Activated CD8-positive, alpha-beta T cell treated with anti-CD3 and anti-CD28 coated beads for 36 hours (primary cell): ENCODE results near the gene PSD4. TPM values are rescaled to one million over a fixed set of nuclear protein-coding genes. Genes with fewer than 3 reads are reported as not detected.

ENCODE experiments used
- ATAC-seq: fragments of 200-7000 bp; cut with Tn5 transposase; one replicate; pipeline ENCODE4 v1.10.0; 2021; ENCODE audit warnings: mild to moderate bottlenecking, moderate library complexity
- CTCF ChIA-PET: fragments of 350-600 bp; sonication (Branson Sonifier 250); formaldehyde crosslinking; loops from one replicate; lab custom pipeline; 2021; ENCODE audit warnings: antibody characterized with exemption; lab: Charles Lee
- POLR2A ChIA-PET: fragments of 350-600 bp; sonication (Branson Sonifier 250); formaldehyde crosslinking; loops from one replicate; lab custom pipeline; 2021; ENCODE audit warnings: antibody characterized with exemption; lab: Charles Lee
- DNase-seq: peaks from one replicate; pipeline ENCODE4 v3.0.0-alpha.2; 2020
- H3K27ac Mint-ChIP-seq: one replicate; pipeline ENCODE4 v1.8.0; 2021; ENCODE audit warnings: mild to moderate bottlenecking, mixed read lengths
- H3K27me3 Mint-ChIP-seq: one replicate; pipeline ENCODE4 v1.8.0; 2021; ENCODE audit warnings: mixed read lengths
- H3K36me3 Mint-ChIP-seq: one replicate; pipeline ENCODE4 v1.8.0; 2021; ENCODE audit warnings: low read depth, mixed read lengths
- H3K4me1 Mint-ChIP-seq: one replicate; pipeline ENCODE4 v1.8.0; 2021; ENCODE audit warnings: low read depth, mixed read lengths
- H3K4me3 Mint-ChIP-seq: one replicate; pipeline ENCODE4 v1.8.0; 2021; ENCODE audit warnings: mild to moderate bottlenecking, moderate library complexity, mixed read lengths
- H3K9me3 Mint-ChIP-seq: one replicate; pipeline ENCODE4 v1.8.0; 2021; ENCODE audit warnings: mixed read lengths
- intact Hi-C: fragments of 100-400 bp; cut with micrococcal nuclease; formaldehyde crosslinking; loops from one replicate; pipeline ENCODE4 v1.10.0; 2022
- total RNA-seq, 2 experiments: library from RNA; stranded (reverse); gene quantifications; one replicate each; pipeline ENCODE4 v1.2.3, GENCODE V29; 2021
- TF ChIP-seq, protein P1 (sequence below): fragments of 200-600 bp; IDR thresholded peaks from one replicate; pipeline ENCODE4 v1.8.0; 2022; ENCODE audit warnings: antibody characterized with exemption, mild to moderate bottlenecking

The PSD4 gene
- total RNA-seq, 2 experiments from 2014 or later = 247 to 251 TPM

DNA sequence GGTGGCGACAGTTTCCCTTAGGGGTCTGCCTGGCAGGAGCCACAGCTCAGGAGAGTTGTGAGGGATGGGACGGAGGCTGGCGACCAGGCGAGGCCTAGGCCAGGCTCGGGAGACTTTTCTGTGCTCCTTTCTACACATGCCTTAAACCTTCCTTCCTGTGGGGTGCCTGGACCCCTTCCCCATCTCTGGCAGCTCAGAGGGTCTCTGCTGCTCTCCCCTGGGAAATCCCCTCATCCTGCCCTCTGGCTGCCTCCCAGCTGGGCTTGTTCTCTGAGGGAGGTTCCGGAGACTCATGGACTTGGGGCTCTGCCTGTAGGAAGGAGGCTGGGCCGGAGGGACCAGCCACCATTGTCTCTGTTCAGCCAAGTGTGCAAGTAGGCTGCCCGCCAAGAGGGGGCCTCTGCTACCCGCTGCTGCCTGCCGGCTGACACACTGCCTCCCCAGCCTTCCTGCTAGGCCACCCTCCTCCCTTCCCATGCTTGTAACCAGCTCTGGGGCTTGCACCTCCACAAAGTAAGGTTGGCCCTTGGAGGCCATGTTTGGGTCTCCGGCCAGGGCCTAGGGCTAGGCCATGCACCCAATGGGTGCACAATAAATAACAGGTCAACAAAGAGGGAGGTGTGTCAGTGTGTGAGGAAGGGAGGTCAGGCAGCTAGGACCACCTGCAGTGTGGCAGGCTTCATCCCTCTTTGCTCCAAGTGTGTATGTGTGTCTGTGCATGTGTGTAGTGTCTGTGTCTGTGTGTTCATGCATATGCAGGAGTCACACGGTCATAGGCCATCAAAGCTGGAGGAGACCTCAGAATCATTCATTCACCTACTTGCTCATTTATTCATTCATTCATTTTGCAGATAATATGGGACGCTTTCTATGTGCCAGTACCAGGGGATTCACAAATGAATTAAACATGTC lies 28.8 kb downstream of the PSD4 start:
- ATAC-seq = no peak
- Mint-ChIP-seq H3K27ac (peak overlapping the region; percentile 19), H3K27me3 (no peaks in the 10 kb centered on the region), H3K36me3 (peaks cover 37% of the 10 kb centered on the region), H3K9me3 (no peaks in the 10 kb centered on the region), H3K4me1 (peaks cover 16% of the 10 kb centered on the region), H3K4me3 (no peak overlapping the region)
- intact Hi-C loops = no loop called here
- POLR2A ChIA-PET = interaction anchor here (0.9 to 1.9 kb wide), 4 partner anchors 19 to 127 kb away, joined by 3 to 8 read pairs (median 4); no protein-coding TSS in a partner anchor
- CTCF ChIA-PET = interaction anchor here (1.2 to 12.4 kb wide), 12 partner anchors 9 to 188 kb away, joined by 3 to 212 read pairs (median 12); no protein-coding TSS in a partner anchor
- DNase-seq = no peak
- TF ChIP-seq, protein P1, sequence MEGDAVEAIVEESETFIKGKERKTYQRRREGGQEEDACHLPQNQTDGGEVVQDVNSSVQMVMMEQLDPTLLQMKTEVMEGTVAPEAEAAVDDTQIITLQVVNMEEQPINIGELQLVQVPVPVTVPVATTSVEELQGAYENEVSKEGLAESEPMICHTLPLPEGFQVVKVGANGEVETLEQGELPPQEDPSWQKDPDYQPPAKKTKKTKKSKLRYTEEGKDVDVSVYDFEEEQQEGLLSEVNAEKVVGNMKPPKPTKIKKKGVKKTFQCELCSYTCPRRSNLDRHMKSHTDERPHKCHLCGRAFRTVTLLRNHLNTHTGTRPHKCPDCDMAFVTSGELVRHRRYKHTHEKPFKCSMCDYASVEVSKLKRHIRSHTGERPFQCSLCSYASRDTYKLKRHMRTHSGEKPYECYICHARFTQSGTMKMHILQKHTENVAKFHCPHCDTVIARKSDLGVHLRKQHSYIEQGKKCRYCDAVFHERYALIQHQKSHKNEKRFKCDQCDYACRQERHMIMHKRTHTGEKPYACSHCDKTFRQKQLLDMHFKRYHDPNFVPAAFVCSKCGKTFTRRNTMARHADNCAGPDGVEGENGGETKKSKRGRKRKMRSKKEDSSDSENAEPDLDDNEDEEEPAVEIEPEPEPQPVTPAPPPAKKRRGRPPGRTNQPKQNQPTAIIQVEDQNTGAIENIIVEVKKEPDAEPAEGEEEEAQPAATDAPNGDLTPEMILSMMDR = no peak

DNA sequence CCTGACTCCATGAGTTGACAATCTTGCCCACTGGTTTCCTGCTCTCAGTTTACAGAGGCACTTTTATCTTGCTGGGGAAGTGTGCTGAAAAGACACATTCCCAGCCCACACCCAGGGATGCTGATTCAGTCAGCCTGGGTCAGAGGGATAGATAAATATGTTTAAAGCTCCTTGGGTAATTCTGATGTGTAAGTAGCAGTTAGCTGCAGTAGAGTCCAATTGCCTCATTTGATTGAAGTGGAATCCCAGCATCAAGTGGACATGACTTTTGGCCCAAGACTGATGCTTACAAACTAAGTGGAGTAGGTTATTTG lies 29.4 kb downstream of the PSD4 start:
- H3K4me3 Mint-ChIP-seq = no peak overlapping the region
- TF ChIP-seq, protein P1 = no peak
- H3K27ac Mint-ChIP-seq = peak overlapping the region; percentile 19
- peaks cover 32% of the 10 kb centered on the region for H3K36me3 Mint-ChIP-seq
- DNase-seq (no peak), ATAC-seq (no peak)
- CTCF ChIA-PET = interaction anchor here (1.3 to 12.4 kb wide), 12 partner anchors 9 to 187 kb away, joined by 3 to 212 read pairs (median 9); no protein-coding TSS in a partner anchor
- H3K27me3 Mint-ChIP-seq = no peaks in the 10 kb centered on the region
- intact Hi-C loops = no loop called here
- peaks cover 16% of the 10 kb centered on the region for H3K4me1 Mint-ChIP-seq
- no peaks in the 10 kb centered on the region for H3K9me3 Mint-ChIP-seq
- POLR2A ChIA-PET = interaction anchor here (1.4 to 3.6 kb wide), 3 partner anchors 14 to 128 kb away, joined by 3 to 14 read pairs (median 6); no protein-coding TSS in a partner anchor

DNA sequence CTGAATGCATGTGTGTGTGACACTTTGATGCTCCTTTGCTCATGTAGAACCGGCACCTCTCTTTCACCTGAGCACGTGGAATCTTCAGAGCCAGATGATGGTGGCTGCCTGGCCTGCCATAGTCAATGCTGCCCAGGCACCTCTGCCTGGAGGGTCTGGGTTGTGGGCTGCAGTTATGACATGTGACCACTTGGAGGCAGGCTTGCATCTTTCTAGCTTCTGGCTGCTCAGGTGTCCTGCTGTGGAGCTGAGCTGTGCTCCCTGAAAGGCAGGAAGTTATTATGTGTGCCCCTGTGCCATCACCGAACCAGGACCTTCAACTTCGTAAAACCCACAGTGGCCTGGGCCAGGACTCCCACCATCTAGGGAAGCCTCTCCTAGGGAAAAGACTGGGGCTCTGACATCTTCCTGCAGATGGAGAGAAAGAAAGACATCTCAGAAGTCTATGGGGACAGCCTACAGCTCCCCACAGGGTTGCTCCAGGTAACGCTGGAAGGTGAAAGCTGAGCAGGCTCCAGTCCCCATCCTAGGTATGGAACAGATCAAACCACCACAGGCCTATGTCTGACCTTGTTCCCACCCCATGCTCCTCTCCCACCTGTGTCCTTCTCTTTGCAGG lies 30.2 kb downstream of the PSD4 start:
- Mint-ChIP-seq H3K27me3 (no peaks in the 10 kb centered on the region), H3K27ac (peak overlapping the region; percentile 77), H3K9me3 (no peaks in the 10 kb centered on the region), H3K36me3 (peaks cover 29% of the 10 kb centered on the region), H3K4me3 (no peak overlapping the region), H3K4me1 (peaks cover 16% of the 10 kb centered on the region)
- ChIA-PET CTCF (interaction anchor here (0.7 to 12.4 kb wide), 34 partner anchors 9 to 186 kb away, joined by 3 to 212 read pairs (median 4); partner anchors contain the start of gene PSD4), POLR2A (interaction anchor here (0.7 to 3.6 kb wide), 12 partner anchors 9 to 185 kb away, joined by 3 to 14 read pairs (median 3); partner anchors contain the start of gene PSD4)
- DNase-seq = peak; percentile 85
- ATAC-seq = peak; percentile 86
- intact Hi-C loops = no loop called here
- TF ChIP-seq, protein P1 = peak; percentile 78

DNA sequence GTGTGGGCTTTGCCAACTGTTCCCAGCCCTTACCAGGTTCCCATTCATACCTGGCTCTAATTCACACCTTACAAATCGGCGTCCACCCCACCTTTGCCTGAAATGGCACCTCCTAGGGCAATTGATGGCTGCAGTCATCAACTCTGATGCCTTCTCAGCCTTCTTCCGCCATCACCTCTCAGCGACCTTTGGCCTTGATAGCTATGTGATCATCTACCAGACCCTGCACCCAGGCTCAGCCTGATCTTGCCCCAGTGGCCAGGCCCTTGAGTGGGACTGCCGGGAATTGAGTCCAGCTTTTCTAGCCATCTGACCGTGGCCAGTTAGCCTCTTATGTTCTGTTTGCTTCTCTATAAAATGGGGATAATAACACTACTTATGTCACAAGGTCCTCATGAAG lies 32.5 kb downstream of the PSD4 start:
- DNase-seq (no peak), ATAC-seq (no peak)
- POLR2A ChIA-PET = interaction anchor here (1.1 to 3.6 kb wide), 4 partner anchors 10 to 45 kb away, joined by 3 to 14 read pairs (median 5); no protein-coding TSS in a partner anchor
- intact Hi-C loops = no loop called here
- peaks cover 16% of the 10 kb centered on the region for H3K4me1 Mint-ChIP-seq
- H3K36me3 Mint-ChIP-seq = peaks cover 9% of the 10 kb centered on the region
- H3K27me3 Mint-ChIP-seq = no peaks in the 10 kb centered on the region
- CTCF ChIA-PET = interaction anchor here (1.2 to 12.4 kb wide), 7 partner anchors 11 to 164 kb away, joined by 3 to 212 read pairs (median 7); no protein-coding TSS in a partner anchor
- H3K27ac Mint-ChIP-seq = peak overlapping the region; percentile 7
- TF ChIP-seq, protein P1 = no peak
- H3K4me3 Mint-ChIP-seq = no peak overlapping the region
- H3K9me3 Mint-ChIP-seq = no peaks in the 10 kb centered on the region
